Measurements from ENCODE around the gene LARP4B. TPM values are rescaled to one million over a fixed set of nuclear protein-coding genes. Genes with fewer than 3 reads are reported as not detected.

LARP4B gene
- polyA plus RNA-seq, 1 donor from 2014 or later: 14.2 TPM

DNA sequence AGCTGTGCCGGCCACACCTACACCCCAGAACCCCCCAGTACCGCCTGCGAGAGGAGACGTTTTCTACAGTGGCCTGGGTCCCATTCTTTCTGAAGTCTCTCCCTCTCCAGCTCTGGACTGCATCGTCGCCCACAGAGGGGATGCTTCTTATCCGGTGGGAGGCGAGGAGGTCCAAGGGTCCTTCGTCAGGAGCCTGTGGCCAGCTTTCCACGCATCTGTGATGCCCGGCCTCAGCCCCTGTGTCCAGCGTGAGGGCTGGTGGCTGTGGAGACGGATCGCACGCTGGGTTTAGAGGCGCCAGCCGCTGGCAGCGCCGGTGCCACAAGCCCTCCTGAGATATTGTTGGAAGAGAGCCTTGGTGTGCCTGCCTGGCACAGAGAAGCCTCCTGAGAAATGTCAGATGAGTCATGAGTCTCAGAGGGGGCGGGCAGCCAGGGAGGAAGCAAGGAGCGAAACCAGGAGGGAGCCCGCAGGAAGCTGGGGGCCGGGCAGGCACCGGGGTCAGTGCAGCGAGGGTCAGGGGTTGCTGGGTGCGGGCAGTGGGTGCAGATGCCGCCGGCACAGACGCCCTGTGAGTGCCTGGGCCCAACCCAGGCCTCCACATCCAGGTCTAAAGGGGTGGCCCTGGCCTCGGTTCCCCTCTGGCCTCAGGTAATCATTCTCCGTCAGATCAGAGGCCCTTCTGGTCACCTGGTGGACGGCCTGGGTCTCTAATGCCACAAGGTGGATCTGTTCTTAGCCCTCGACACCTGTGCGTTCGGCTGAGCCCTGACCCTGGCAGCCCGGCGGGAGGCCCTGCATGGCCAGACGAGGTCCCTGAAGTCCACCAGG, 156.0 kb downstream of the LARP4B start:
- H3K27ac ChIP-seq (ENCODE audit: low read length): no peak overlapping the region
- H3K9ac ChIP-seq (ENCODE audit: low read length): no peak overlapping the region
- no peak for TF ChIP-seq RAD21 (conservative IDR thresholded peaks at IDR 0.05)
- TF ChIP-seq, protein P1, sequence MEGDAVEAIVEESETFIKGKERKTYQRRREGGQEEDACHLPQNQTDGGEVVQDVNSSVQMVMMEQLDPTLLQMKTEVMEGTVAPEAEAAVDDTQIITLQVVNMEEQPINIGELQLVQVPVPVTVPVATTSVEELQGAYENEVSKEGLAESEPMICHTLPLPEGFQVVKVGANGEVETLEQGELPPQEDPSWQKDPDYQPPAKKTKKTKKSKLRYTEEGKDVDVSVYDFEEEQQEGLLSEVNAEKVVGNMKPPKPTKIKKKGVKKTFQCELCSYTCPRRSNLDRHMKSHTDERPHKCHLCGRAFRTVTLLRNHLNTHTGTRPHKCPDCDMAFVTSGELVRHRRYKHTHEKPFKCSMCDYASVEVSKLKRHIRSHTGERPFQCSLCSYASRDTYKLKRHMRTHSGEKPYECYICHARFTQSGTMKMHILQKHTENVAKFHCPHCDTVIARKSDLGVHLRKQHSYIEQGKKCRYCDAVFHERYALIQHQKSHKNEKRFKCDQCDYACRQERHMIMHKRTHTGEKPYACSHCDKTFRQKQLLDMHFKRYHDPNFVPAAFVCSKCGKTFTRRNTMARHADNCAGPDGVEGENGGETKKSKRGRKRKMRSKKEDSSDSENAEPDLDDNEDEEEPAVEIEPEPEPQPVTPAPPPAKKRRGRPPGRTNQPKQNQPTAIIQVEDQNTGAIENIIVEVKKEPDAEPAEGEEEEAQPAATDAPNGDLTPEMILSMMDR (IDR thresholded peaks at IDR 0.05; ENCODE audit: poor library complexity, severe bottlenecking): no peak
- no peak for TF ChIP-seq SMC3 (conservative IDR thresholded peaks at IDR 0.05; ENCODE audit: poor library complexity)
- no peak for TF ChIP-seq TAF1 (IDR thresholded peaks at IDR 0.05; ENCODE audit: low read depth)
- no peaks in the 10 kb centered on the region for H3K9me2 ChIP-seq (ENCODE audit: insufficient read depth, low read length)
- H3K36me3 ChIP-seq (ENCODE audit: insufficient read depth, low read length): no peaks in the 10 kb centered on the region
- no peak overlapping the region for H3K4me3 ChIP-seq (ENCODE audit: low read length)
- H2AFZ ChIP-seq (ENCODE audit: low read depth, low read length): no peak overlapping the region
- no peak overlapping the region for H3K4me2 ChIP-seq (ENCODE audit: low read length)
- no peaks in the 10 kb centered on the region for H4K20me1 ChIP-seq (ENCODE audit: insufficient read depth)
- no peaks in the 10 kb centered on the region for H3K27me3 ChIP-seq (ENCODE audit: insufficient read depth, low read depth, low read length)
- H3F3A ChIP-seq (ENCODE audit: insufficient read depth, low read length, poor library complexity, severe bottlenecking): no peaks in the 10 kb centered on the region
- H3K9me3 ChIP-seq (ENCODE audit: low read length): no peaks in the 10 kb centered on the region
- H3K79me2 ChIP-seq (replicated peaks; ENCODE audit: insufficient read depth, low read length): no peaks in the 10 kb centered on the region

DNA sequence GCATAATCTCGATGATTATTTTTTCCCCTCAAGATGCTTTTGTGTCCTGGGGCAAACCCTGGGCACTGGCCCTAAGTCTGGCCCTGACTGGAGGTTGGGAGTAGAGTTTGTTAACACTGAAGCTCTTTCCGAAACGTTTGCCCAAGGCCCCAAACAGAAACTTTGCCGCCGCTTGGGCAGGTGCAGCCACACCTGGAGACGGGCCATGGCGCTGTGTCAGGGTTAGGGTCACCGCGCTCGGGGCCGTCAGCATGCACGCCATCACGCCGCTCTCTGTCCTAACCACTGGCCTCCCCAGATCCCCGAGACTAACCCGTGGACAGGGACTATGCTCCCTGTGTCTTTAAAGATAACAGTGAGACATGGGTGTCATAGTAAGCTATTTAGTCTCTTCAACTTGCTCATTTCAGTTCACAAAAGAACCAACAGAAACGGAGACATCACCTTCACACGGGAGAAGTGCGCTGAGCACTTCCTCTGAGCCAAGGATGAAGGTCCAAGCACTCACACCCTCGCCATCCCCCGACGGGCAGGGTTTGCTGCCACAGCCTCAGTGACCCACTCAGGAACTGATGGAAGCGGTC, 156.8 kb downstream of the LARP4B start:
- no peak overlapping the region for H3K27ac ChIP-seq (ENCODE audit: low read length)
- no peak overlapping the region for H3K9ac ChIP-seq (ENCODE audit: low read length)
- no peaks in the 10 kb centered on the region for H3K27me3 ChIP-seq (ENCODE audit: insufficient read depth, low read depth, low read length)
- no peaks in the 10 kb centered on the region for H3F3A ChIP-seq (ENCODE audit: insufficient read depth, low read length, poor library complexity, severe bottlenecking)
- H3K9me2 ChIP-seq (ENCODE audit: insufficient read depth, low read length): no peaks in the 10 kb centered on the region
- H3K4me3 ChIP-seq (ENCODE audit: low read length): no peak overlapping the region
- H3K79me2 ChIP-seq (replicated peaks; ENCODE audit: insufficient read depth, low read length): no peaks in the 10 kb centered on the region
- H3K9me3 ChIP-seq (ENCODE audit: low read length): no peaks in the 10 kb centered on the region
- no peaks in the 10 kb centered on the region for H4K20me1 ChIP-seq (ENCODE audit: insufficient read depth)
- no peak overlapping the region for H3K4me2 ChIP-seq (ENCODE audit: low read length)
- no peaks in the 10 kb centered on the region for H3K36me3 ChIP-seq (ENCODE audit: insufficient read depth, low read length)
- TF ChIP-seq EZH2 (IDR thresholded peaks at IDR 0.05; ENCODE audit: borderline replicate concordance, insufficient read depth, low read length, poor library complexity, severe bottlenecking): no peak
- TF ChIP-seq EP300 (conservative IDR thresholded peaks at IDR 0.05; ENCODE audit: poor library complexity, severe bottlenecking): no peak
- TF ChIP-seq, protein P2, sequence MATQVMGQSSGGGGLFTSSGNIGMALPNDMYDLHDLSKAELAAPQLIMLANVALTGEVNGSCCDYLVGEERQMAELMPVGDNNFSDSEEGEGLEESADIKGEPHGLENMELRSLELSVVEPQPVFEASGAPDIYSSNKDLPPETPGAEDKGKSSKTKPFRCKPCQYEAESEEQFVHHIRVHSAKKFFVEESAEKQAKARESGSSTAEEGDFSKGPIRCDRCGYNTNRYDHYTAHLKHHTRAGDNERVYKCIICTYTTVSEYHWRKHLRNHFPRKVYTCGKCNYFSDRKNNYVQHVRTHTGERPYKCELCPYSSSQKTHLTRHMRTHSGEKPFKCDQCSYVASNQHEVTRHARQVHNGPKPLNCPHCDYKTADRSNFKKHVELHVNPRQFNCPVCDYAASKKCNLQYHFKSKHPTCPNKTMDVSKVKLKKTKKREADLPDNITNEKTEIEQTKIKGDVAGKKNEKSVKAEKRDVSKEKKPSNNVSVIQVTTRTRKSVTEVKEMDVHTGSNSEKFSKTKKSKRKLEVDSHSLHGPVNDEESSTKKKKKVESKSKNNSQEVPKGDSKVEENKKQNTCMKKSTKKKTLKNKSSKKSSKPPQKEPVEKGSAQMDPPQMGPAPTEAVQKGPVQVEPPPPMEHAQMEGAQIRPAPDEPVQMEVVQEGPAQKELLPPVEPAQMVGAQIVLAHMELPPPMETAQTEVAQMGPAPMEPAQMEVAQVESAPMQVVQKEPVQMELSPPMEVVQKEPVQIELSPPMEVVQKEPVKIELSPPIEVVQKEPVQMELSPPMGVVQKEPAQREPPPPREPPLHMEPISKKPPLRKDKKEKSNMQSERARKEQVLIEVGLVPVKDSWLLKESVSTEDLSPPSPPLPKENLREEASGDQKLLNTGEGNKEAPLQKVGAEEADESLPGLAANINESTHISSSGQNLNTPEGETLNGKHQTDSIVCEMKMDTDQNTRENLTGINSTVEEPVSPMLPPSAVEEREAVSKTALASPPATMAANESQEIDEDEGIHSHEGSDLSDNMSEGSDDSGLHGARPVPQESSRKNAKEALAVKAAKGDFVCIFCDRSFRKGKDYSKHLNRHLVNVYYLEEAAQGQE (IDR thresholded peaks at IDR 0.05; ENCODE audit: borderline replicate concordance): no peak
- no peak for TF ChIP-seq MXI1 (conservative IDR thresholded peaks at IDR 0.05; ENCODE audit: poor library complexity, severe bottlenecking)
- TF ChIP-seq TAF1 (IDR thresholded peaks at IDR 0.05; ENCODE audit: low read depth): no peak
- TF ChIP-seq RAD21 (conservative IDR thresholded peaks at IDR 0.05): no peak
- TF ChIP-seq POLR2AphosphoS5 (IDR thresholded peaks at IDR 0.05): no peak
- TF ChIP-seq, protein P1 (IDR thresholded peaks at IDR 0.05; ENCODE audit: poor library complexity, severe bottlenecking): no peak
- no peak for TF ChIP-seq SMC3 (conservative IDR thresholded peaks at IDR 0.05; ENCODE audit: poor library complexity)
- H2AFZ ChIP-seq (ENCODE audit: low read depth, low read length): no peak overlapping the region
